H1 (cell line): Measurements from ENCODE around the gene TMEM125. TPM values are rescaled to one million over a fixed set of nuclear protein-coding genes. Genes with fewer than 3 reads are reported as not detected.

Experiments
- CTCF ChIA-PET: fragments of 300-600 bp; sonication (Branson Sonifier 250); formaldehyde crosslinking; loops from one replicate; lab custom pipeline; 2021; ENCODE audit not compliant: partially characterized antibody; lab: Charles Lee
- POLR2A ChIA-PET: fragments of 300-600 bp; sonication (Branson Sonifier 250); formaldehyde crosslinking; loops from one replicate; lab custom pipeline; 2021; ENCODE audit warnings: inconsistent platforms; ENCODE audit not compliant: partially characterized antibody; lab: Charles Lee
- DNase-seq, 2 experiments: peaks; one replicate each; pipeline versions ENCODE4 v3.0.0 to v3.0.0-alpha.2; 2010 to 2022; ENCODE audit warnings: low spot score in 2 of 2, low read depth in 1 of 2, mixed read lengths in 1 of 2
- FAIRE-seq: peaks from 2 replicates; lab custom pipeline; 2011; peaks lifted over from hg19 to GRCh38; lab: Jason Lieb, UNC
- H2AFZ ChIP-seq: 2 replicates; pipeline ENCODE4 v1.8.1; 2012; ENCODE audit warnings: low read length, inconsistent platforms
- H2AK5ac ChIP-seq: 2 replicates; pipeline ENCODE4 v1.6.1; 2013; ENCODE audit warnings: low read depth, low read length
- H2BK120ac ChIP-seq: replicated peaks from 2 replicates; pipeline ENCODE3; 2013; ENCODE audit warnings: low read depth, low read length, inconsistent platforms
- H2BK12ac ChIP-seq: 2 replicates; pipeline ENCODE4 v1.6.1; 2013; ENCODE audit warnings: low read depth, low read length
- H2BK15ac ChIP-seq: 2 replicates; pipeline ENCODE4 v1.6.1; 2013; ENCODE audit warnings: low read length
- H2BK20ac ChIP-seq: 2 replicates; pipeline ENCODE4 v1.6.1; 2013; ENCODE audit warnings: low read length
- H2BK5ac ChIP-seq: 2 replicates; pipeline ENCODE4 v1.6.1; 2013; ENCODE audit warnings: low read depth, low read length
- H3K14ac ChIP-seq: 2 replicates; pipeline ENCODE4 v1.6.1; 2013; ENCODE audit warnings: inconsistent platforms; ENCODE audit not compliant: insufficient read length
- H3K18ac ChIP-seq: 2 replicates; pipeline ENCODE4 v1.6.1; 2013; ENCODE audit warnings: low read length; ENCODE audit errors: extremely low read depth
- H3K23ac ChIP-seq: 2 replicates; pipeline ENCODE4 v1.6.1; 2013; ENCODE audit warnings: inconsistent platforms; ENCODE audit not compliant: insufficient read length
- H3K23me2 ChIP-seq: 2 replicates; pipeline ENCODE4 v1.6.1; 2013; ENCODE audit warnings: low read depth, low read length
- H3K27ac ChIP-seq: 2 replicates; pipeline ENCODE4 v1.6.1; 2011; ENCODE audit warnings: low read depth, low read length, inconsistent platforms
- H3K27me3 ChIP-seq, 4 experiments: replicated peaks in 1 of 4; 1 replicate in 1 of 4; 2 replicates in 3 of 4; pipeline versions ENCODE4 v1.6.1 to v1.8.1; 2011 to 2013; ENCODE audit warnings: low read length in 3 of 4, mild to moderate bottlenecking in 3 of 4, inconsistent platforms in 2 of 4, mixed read lengths in 2 of 4, moderate library complexity in 1 of 4; ENCODE audit not compliant: control insufficient read depth in 3 of 4, insufficient read depth in 3 of 4; ENCODE audit errors: extremely low read depth in 1 of 4
- H3K36me3 ChIP-seq, 4 experiments: 2 replicates each; pipeline versions ENCODE4 v1.6.1 to v1.8.1; 2011 to 2013; ENCODE audit warnings: mild to moderate bottlenecking in 4 of 4, low read length in 3 of 4, moderate library complexity in 2 of 4, control low read depth in 1 of 4, inconsistent platforms in 1 of 4; ENCODE audit not compliant: insufficient read depth in 4 of 4, control insufficient read depth in 2 of 4
- H3K4ac ChIP-seq: replicated peaks from 2 replicates; pipeline ENCODE3; 2013; ENCODE audit warnings: low read length, low read depth, mixed read lengths, inconsistent platforms; ENCODE audit not compliant: insufficient read length
- H3K4me1 ChIP-seq, 4 experiments: replicated peaks in 1 of 4; 1 replicate in 1 of 4; 2 replicates in 3 of 4; pipeline versions ENCODE4 v1.6.1 to v1.8.1; 2011 to 2013; ENCODE audit warnings: low read length in 3 of 4, inconsistent platforms in 2 of 4, mixed read lengths in 1 of 4; ENCODE audit not compliant: insufficient read depth in 4 of 4, control insufficient read depth in 3 of 4
- H3K4me2 ChIP-seq, 2 experiments: 2 replicates each; pipeline versions ENCODE4 v1.6.1 to v1.8.1; 2011 to 2013; ENCODE audit warnings: low read depth in 2 of 2, low read length in 2 of 2, control low read depth in 1 of 2, inconsistent platforms in 1 of 2, mild to moderate bottlenecking in 1 of 2; ENCODE audit not compliant: insufficient read depth in 1 of 2
- H3K4me3 ChIP-seq, 4 experiments: fragments of 200-600, 300-600 bp in 1 of 4; sonication (generic), shearing (Covaris generic), sonication (Bioruptor Twin) in 1 of 4; 2 replicates each; pipeline versions ENCODE4 v1.5.1 to v1.8.1; 2011 to 2016; ENCODE audit warnings: low read length in 4 of 4, low read depth in 3 of 4, control low read depth in 2 of 4, inconsistent platforms in 2 of 4, mild to moderate bottlenecking in 2 of 4, mixed read lengths in 1 of 4, moderate library complexity in 1 of 4; ENCODE audit not compliant: insufficient read depth in 2 of 4; ENCODE audit errors: extremely low read depth in 1 of 4
- H3K56ac ChIP-seq: replicated peaks from 2 replicates; pipeline ENCODE3; 2013; ENCODE audit warnings: low read depth, mild to moderate bottlenecking, mixed read lengths, low read length, inconsistent platforms; ENCODE audit not compliant: insufficient read length
- H3K79me1 ChIP-seq: 2 replicates; pipeline ENCODE4 v1.6.1; 2013; ENCODE audit warnings: low read depth, low read length, control low read depth
- H3K79me2 ChIP-seq, 2 experiments: 2 replicates each; pipeline versions ENCODE4 v1.6.1 to v1.8.1; 2012 to 2013; ENCODE audit warnings: low read length in 2 of 2, mild to moderate bottlenecking in 2 of 2, inconsistent platforms in 1 of 2; ENCODE audit not compliant: insufficient read depth in 2 of 2, control insufficient read depth in 1 of 2
- H3K9ac ChIP-seq, 4 experiments: replicated peaks in 1 of 4; 1 replicate in 1 of 4; 2 replicates in 3 of 4; pipeline versions ENCODE4 v1.6.1 to v1.8.1; 2011 to 2013; ENCODE audit warnings: low read depth in 3 of 4, low read length in 3 of 4, control low read depth in 2 of 4, mild to moderate bottlenecking in 2 of 4, moderate library complexity in 2 of 4, inconsistent platforms in 1 of 4; ENCODE audit errors: extremely low read depth in 1 of 4
- H3K9me3 ChIP-seq, 2 experiments: 2 replicates each; pipeline versions ENCODE4 v1.6.1 to v1.8.1; 2012 to 2013; ENCODE audit warnings: mild to moderate bottlenecking in 2 of 2, moderate library complexity in 2 of 2, control low read depth in 1 of 2, inconsistent platforms in 1 of 2, low read depth in 1 of 2, low read length in 1 of 2, mixed read lengths in 1 of 2; ENCODE audit not compliant: insufficient read depth in 2 of 2
- H4K20me1 ChIP-seq, 2 experiments: replicated peaks in 1 of 2; 2 replicates each; pipeline versions ENCODE3 to v1.8.1; 2011 to 2013; ENCODE audit warnings: inconsistent platforms in 2 of 2, low read length in 2 of 2, mild to moderate bottlenecking in 1 of 2; ENCODE audit not compliant: insufficient read depth in 2 of 2, control insufficient read depth in 1 of 2
- H4K5ac ChIP-seq: 2 replicates; pipeline ENCODE4 v1.6.1; 2013; ENCODE audit warnings: low read length, low read depth, mixed read lengths, inconsistent platforms; ENCODE audit not compliant: insufficient read length
- H4K8ac ChIP-seq: 2 replicates; pipeline ENCODE4 v1.8.0; 2013; ENCODE audit warnings: mild to moderate bottlenecking, moderate library complexity, low read length, inconsistent platforms; ENCODE audit not compliant: insufficient read depth; ENCODE audit errors: extremely low read depth
- H4K91ac ChIP-seq: replicated peaks from 2 replicates; pipeline ENCODE3; 2013; ENCODE audit warnings: low read length, mixed read lengths, inconsistent platforms; ENCODE audit not compliant: insufficient read length
- ATF2 ChIP-seq: IDR thresholded peaks from 2 replicates; pipeline ENCODE4 v1.6.1; 2012; ENCODE audit warnings: low read length, inconsistent platforms
- ATF3 ChIP-seq: IDR thresholded peaks from 2 replicates; pipeline ENCODE4 v1.6.1; 2011; ENCODE audit warnings: low read depth, mild to moderate bottlenecking, low read length; ENCODE audit not compliant: insufficient read depth
- BACH1 ChIP-seq: IDR thresholded peaks from 2 replicates; pipeline ENCODE4 v1.6.1; 2012; ENCODE audit warnings: low read length, improper control_type of control experiment
- BCL11A ChIP-seq, 2 experiments: IDR thresholded peaks; one replicate each; pipeline ENCODE4 v1.6.1; 2011; ENCODE audit warnings: low read depth in 2 of 2, low read length in 2 of 2, mild to moderate bottlenecking in 2 of 2
- CBX8 ChIP-seq: fragments of 300-800, 300-1000 bp; sonication (generic); IDR thresholded peaks from 2 replicates; pipeline ENCODE4 v1.7.1; 2016; ENCODE audit warnings: low read depth, low read length, borderline replicate concordance
- CHD1 ChIP-seq: IDR thresholded peaks from 2 replicates; pipeline ENCODE4 v1.6.1; 2012; ENCODE audit warnings: low read depth, low read length, improper control_type of control experiment
- CREB1 ChIP-seq: IDR thresholded peaks from 2 replicates; pipeline ENCODE4 v1.6.1; 2012; ENCODE audit warnings: inconsistent platforms
- EZH2 ChIP-seq: fragments of 200-600 bp; sonication (generic); IDR thresholded peaks from 2 replicates; pipeline ENCODE4 v1.7.1; 2012; ENCODE audit warnings: low read depth, mild to moderate bottlenecking, moderate library complexity, low read length, inconsistent platforms; ENCODE audit not compliant: severe bottlenecking
- GABPA ChIP-seq: IDR thresholded peaks from 2 replicates; pipeline ENCODE4 v1.6.1; 2011; ENCODE audit warnings: mild to moderate bottlenecking, low read length, moderate library complexity, borderline replicate concordance; ENCODE audit not compliant: insufficient read depth
- MAFK ChIP-seq: IDR thresholded peaks from 2 replicates; pipeline ENCODE4 v1.6.1; 2012; ENCODE audit warnings: low read depth, mild to moderate bottlenecking, improper control_type of control experiment, low read length
- PHF8 ChIP-seq: fragments of 200-600 bp; sonication (generic); conservative IDR thresholded peaks from 2 replicates; pipeline ENCODE4 v1.7.1; 2012; ENCODE audit warnings: low read depth, mild to moderate bottlenecking, inconsistent platforms, low read length, moderate library complexity
- SP1 ChIP-seq: IDR thresholded peaks from 2 replicates; pipeline ENCODE4 v1.6.1; 2011; ENCODE audit warnings: low read depth, low read length
- TAF1 ChIP-seq: IDR thresholded peaks from 2 replicates; pipeline ENCODE4 v1.6.1; 2011; ENCODE audit warnings: mild to moderate bottlenecking, low read depth, low read length
- WGBS, 2 experiments: shearing (Covaris generic) in 1 of 2; methylation state at CpG; one replicate each; pipeline versions ENCODE4 v1.1.6 to v1.1.7; 2013 to 2015; ENCODE audit warnings: low lambda C conversion rate in 2 of 2, mixed read lengths in 2 of 2, inconsistent platforms in 1 of 2, low coverage in 1 of 2, missing lambda C conversion rate in 1 of 2; ENCODE audit not compliant: insufficient replicate concordance in 2 of 2, insufficient coverage in 1 of 2, insufficient read length in 1 of 2; ENCODE audit errors: extremely low coverage in 1 of 2, missing lambda C conversion rate in 1 of 2; 5-methylcytosine and 5-hydroxymethylcytosine counted together
- polyA plus RNA-seq, 7 experiments: library from polyadenylated mRNA; depleted of rRNA in 3 of 7; stranded (reverse) in 5 of 7; unstranded in 2 of 7; fragments of >200 nt in 5 of 7; fragments of 200-250 nt in 2 of 7; gene quantifications; 1 replicate in 5 of 7; 2 replicates in 1 of 7; 4 replicates in 1 of 7; pipeline versions ENCODE4 v1.2.1 to v1.2.3, GENCODE V29; 2011 to 2013; ENCODE audit warnings: missing spikeins in 2 of 7, mixed read lengths in 2 of 7
- total RNA-seq: library from RNA; stranded (reverse); fragmentation: NEBNext Ultra II Directional; extraction: Animal tissue kit (Norgen Biotek cat#: 25700); gene quantifications from 2 replicates; pipeline ENCODE4 v1.2.1, GENCODE V29; 2021

The TMEM125 gene
- total and polyA plus RNA-seq, 2 of the 8 experiments (the other 6 are each of a cell fraction or from before 2014, with no cell fraction given), result 26.5 to 46.7 TPM

GRCh38 chr1:43265431-43265830 is 4.4 kb upstream of the TMEM125 start:
- no peak overlapping the region for H2BK12ac ChIP-seq
- H3K18ac ChIP-seq, result no peak overlapping the region
- H2BK20ac ChIP-seq, result no peak overlapping the region
- H2BK120ac ChIP-seq, result no peak overlapping the region
- no peak overlapping the region for H4K91ac ChIP-seq
- H3K4me2 ChIP-seq, result no peak overlapping the region
- no peaks in the 10 kb centered on the region for H3K27me3 ChIP-seq
- H4K8ac ChIP-seq, result no peak overlapping the region
- H3K4ac ChIP-seq, result no peak overlapping the region
- FAIRE-seq, result no peak
- ChIA-PET POLR2A (no interaction called here), CTCF (interaction anchor here (1.0 kb wide), 1 partner anchor 255 kb away, joined by 3 read pairs; no protein-coding TSS in a partner anchor)
- H4K20me1 ChIP-seq, result no peaks in the 10 kb centered on the region
- no peak overlapping the region for H2AK5ac ChIP-seq
- no peak overlapping the region for H4K5ac ChIP-seq
- no peak overlapping the region for H2BK5ac ChIP-seq
- H3K79me2 ChIP-seq, result no peaks in the 10 kb centered on the region
- DNase-seq, result no peak
- peaks cover 18 to 25% of the 10 kb centered on the region in 2 experiments for H3K9me3 ChIP-seq
- H3K23ac ChIP-seq, result no peak overlapping the region
- H3K4me3 ChIP-seq, result no peak overlapping the region
- no peak overlapping the region for H3K27ac ChIP-seq
- peaks cover 0 to 9% (median 1%) of the 10 kb centered on the region in 4 experiments; a peak in 3 of 7 replicates for H3K4me1 ChIP-seq
- no peak overlapping the region for H3K56ac ChIP-seq
- no peaks in the 10 kb centered on the region for H3K36me3 ChIP-seq
- H3K14ac ChIP-seq, result no peak overlapping the region
- no peak overlapping the region for H2BK15ac ChIP-seq
- H3K9ac ChIP-seq, result no peak overlapping the region
- 0 out of 2 replicates have a peak, but pooled peaks cover 2% of the 10 kb centered on the region for H3K23me2 ChIP-seq
- H2AFZ ChIP-seq, result no peak overlapping the region
- whole genome bisulfite sequencing, 2 experiments, result 83% methylated on average over 4 of the region's 4 CpGs; no CpG with 5 or more reads in 1 of the 2 experiments
- no peaks in the 10 kb centered on the region for H3K79me1 ChIP-seq
- TF ChIP-seq MAFK (no peak), BCL11A (IDR thresholded peaks at IDR 0.05; ENCODE audit: low read depth in 2 of 2, low read length in 2 of 2) (no peak), GABPA (no peak), CBX8 (no peak), CHD1 (no peak), ATF3 (no peak), PHF8 (no peak), BACH1 (no peak), SP1 (no peak), EZH2 (no peak), TAF1 (no peak), ATF2 (no peak), CREB1 (no peak)
